SU-DHL-6 (cell line): ENCODE data around the gene FDX2.

Experiments used
- CTCF ChIP-seq: fragments of 200-600 bp; sonication (generic); IDR thresholded peaks from one replicate; pipeline ENCODE4 v1.5.1; 2017; ENCODE audit warnings: antibody characterized with exemption, mild to moderate bottlenecking, low read length, moderate library complexity; ENCODE audit not compliant: insufficient read depth, poor library complexity, severe bottlenecking
- EZH2phosphoT487 ChIP-seq: fragments of 200-600 bp; sonication (generic), shearing (Covaris generic); conservative IDR thresholded peaks from 2 replicates; pipeline ENCODE4 v1.6.1; 2018; ENCODE audit warnings: mild to moderate bottlenecking, antibody characterized with exemption, low read length, moderate library complexity, mixed read lengths

- TF ChIP-seq CTCF (no peak), EZH2phosphoT487 (no peak)
Measured at GRCh38 chr19:10339380-10339960, 23.7 kb upstream of the FDX2 start, which contains the start of gene ICAM3.
